ENCODE results near the gene TSPAN3. TPM values are rescaled to one million over a fixed set of nuclear protein-coding genes. Genes with fewer than 3 reads are reported as not detected.

TSPAN3 gene
- total and polyA plus RNA-seq, 2 donors (not counting 1 experiment from before 2014, with no cell fraction given): 109 to 130 TPM

DNA sequence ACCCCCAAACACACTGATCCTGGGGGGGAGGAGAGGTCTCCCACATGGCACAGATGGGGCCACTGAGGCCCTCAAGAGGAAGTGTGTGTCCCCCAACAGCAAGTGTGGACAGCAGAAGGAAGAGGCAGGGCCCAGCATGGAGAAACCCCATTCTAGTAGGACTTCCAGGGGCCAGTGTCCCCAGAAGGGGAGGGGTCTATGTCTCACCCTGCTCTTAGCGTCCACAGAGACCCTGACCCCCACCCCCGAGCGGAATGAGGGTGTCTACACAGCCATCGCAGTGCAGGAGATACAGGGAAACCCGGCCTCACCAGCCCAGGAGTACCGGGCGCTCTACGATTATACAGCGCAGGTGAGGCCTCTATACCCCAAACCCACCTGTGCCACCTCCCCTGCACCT is 35.3 kb downstream of the TSPAN3 start:
- peaks cover 12 to 30% of the 10 kb centered on the region in 2 donors for H3K4me1 ChIP-seq (ENCODE audit: control insufficient read depth in 2 of 2, insufficient read depth in 2 of 2, low read length in 2 of 2)
- Mint-ChIP-seq H3K9me3 (ENCODE audit: insufficient read depth) (no peaks in the 10 kb centered on the region), H3K4me3 (no peak overlapping the region), H3K27ac (peak overlapping the region; percentile 82), H3K4me1 (peaks cover 13% of the 10 kb centered on the region), H3K27me3 (no peaks in the 10 kb centered on the region)
- H4K20me1 ChIP-seq (ENCODE audit: control insufficient read depth, insufficient read depth, low read length, poor library complexity, severe bottlenecking): peaks cover 58% of the 10 kb centered on the region
- no peak overlapping the region for H3K4me3 ChIP-seq (ENCODE audit: control extremely low read depth in 1 of 5, extremely low read depth in 1 of 5, insufficient read depth in 1 of 5, low read depth in 2 of 5, low read length in 4 of 5)
- WGBS (ENCODE audit: insufficient coverage): 98% methylated on average over 9 of the region's 9 CpGs
- peak overlapping the region; percentile 22 to 57 for H3K27ac ChIP-seq (ENCODE audit: low read length in 2 of 2)
- H3K79me2 ChIP-seq (ENCODE audit: control insufficient read depth, insufficient read depth, low read length): no peaks in the 10 kb centered on the region
- TF ChIP-seq, protein P1, sequence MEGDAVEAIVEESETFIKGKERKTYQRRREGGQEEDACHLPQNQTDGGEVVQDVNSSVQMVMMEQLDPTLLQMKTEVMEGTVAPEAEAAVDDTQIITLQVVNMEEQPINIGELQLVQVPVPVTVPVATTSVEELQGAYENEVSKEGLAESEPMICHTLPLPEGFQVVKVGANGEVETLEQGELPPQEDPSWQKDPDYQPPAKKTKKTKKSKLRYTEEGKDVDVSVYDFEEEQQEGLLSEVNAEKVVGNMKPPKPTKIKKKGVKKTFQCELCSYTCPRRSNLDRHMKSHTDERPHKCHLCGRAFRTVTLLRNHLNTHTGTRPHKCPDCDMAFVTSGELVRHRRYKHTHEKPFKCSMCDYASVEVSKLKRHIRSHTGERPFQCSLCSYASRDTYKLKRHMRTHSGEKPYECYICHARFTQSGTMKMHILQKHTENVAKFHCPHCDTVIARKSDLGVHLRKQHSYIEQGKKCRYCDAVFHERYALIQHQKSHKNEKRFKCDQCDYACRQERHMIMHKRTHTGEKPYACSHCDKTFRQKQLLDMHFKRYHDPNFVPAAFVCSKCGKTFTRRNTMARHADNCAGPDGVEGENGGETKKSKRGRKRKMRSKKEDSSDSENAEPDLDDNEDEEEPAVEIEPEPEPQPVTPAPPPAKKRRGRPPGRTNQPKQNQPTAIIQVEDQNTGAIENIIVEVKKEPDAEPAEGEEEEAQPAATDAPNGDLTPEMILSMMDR (IDR thresholded peaks at IDR 0.05): no peak
- no peak for TF ChIP-seq EZH2 (IDR thresholded peaks at IDR 0.05; ENCODE audit: borderline replicate concordance, insufficient read depth, low read depth, low read length, poor library complexity, severe bottlenecking)
- no peak overlapping the region for H2AFZ ChIP-seq (ENCODE audit: insufficient read depth, low read depth, low read length, poor library complexity, severe bottlenecking)
- peaks cover 0 to 17% (median 0%) of the 10 kb centered on the region in 3 donors for H3K9me3 ChIP-seq (ENCODE audit: control extremely low read depth in 1 of 3, control insufficient read depth in 2 of 3, insufficient read depth in 1 of 3, low read length in 2 of 3)
- H3K36me3 ChIP-seq (replicated peaks in 1 of 2; ENCODE audit: control extremely low read depth in 1 of 2, control insufficient read depth in 1 of 2, extremely low read depth in 1 of 2, insufficient read depth in 2 of 2, low read length in 1 of 2): peaks cover 0 to 47% of the 10 kb centered on the region in 2 experiments
- intact Hi-C loops (cut with micrococcal nuclease): no loop called here
- H3K27me3 ChIP-seq (replicated peaks in 1 of 4; ENCODE audit: control extremely low read depth in 1 of 4, control insufficient read depth in 3 of 4, insufficient read depth in 4 of 4, low read length in 3 of 4): no peaks in the 10 kb centered on the region
- ChIA-PET CTCF (interaction anchor here (0.6 to 7.5 kb wide), 21 partner anchors 10 to 508 kb away, joined by 3 to 67 read pairs (median 4); no protein-coding TSS in a partner anchor), POLR2A (interaction anchor here (0.6 kb wide), 1 partner anchor 92 kb away, joined by 6 read pairs; no protein-coding TSS in a partner anchor)
- ATAC-seq (ENCODE audit: low read depth) (no peak), DNase-seq (no peak)
- no peak overlapping the region for H3K9ac ChIP-seq (ENCODE audit: low read length)
- no peak overlapping the region for H3K4me2 ChIP-seq (replicated peaks; ENCODE audit: low read depth, low read length, poor library complexity, severe bottlenecking)

DNA sequence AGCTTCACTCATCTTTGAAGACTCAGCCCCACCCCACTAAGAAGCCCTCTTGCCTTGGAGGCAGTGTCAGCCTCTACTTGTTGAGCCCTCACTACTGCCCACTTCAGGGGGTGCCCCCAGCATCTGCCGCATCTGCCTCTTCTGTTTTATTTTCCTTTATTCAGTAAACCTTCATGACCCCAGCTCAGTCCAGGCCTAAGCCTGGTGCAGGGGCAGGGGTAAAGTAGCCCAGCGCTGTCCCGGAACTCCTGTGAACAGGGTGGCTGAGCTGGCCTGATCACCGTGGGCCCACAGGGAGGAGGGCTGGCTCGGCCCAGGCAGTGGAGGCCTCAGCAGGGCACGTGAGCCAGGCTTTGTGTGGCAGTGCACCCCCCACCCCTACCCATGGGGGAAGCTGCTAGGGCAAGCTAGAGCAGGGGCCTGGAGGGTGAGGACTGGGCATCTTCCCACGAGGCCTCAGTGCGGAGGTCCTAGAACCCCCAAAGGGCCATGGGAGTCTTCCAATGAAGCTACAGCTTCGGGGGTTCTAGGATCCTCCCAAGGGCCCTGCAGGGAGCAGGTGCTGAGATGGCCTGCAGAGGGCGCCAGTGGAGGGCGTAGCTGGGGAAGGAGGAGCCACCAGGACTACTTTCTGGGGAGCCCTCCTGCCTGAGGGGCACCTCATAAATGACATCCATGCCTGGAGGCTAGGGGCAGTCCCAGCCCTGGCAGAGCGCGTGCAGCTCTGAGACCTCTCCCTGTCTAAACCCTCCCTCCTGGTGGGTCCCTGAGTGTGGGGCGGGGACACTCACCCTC is 36.0 kb downstream of the TSPAN3 start:
- H2AFZ ChIP-seq (ENCODE audit: insufficient read depth, low read depth, low read length, poor library complexity, severe bottlenecking): no peak overlapping the region
- CTCF ChIA-PET: interaction anchor here (0.6 to 7.5 kb wide), 22 partner anchors 11 to 509 kb away, joined by 3 to 67 read pairs (median 4); no protein-coding TSS in a partner anchor
- no peaks in the 10 kb centered on the region for H3K27me3 Mint-ChIP-seq
- peaks cover 0 to 47% of the 10 kb centered on the region in 2 experiments for H3K36me3 ChIP-seq (replicated peaks in 1 of 2; ENCODE audit: control extremely low read depth in 1 of 2, control insufficient read depth in 1 of 2, extremely low read depth in 1 of 2, insufficient read depth in 2 of 2, low read length in 1 of 2)
- no peak overlapping the region for H3K4me3 Mint-ChIP-seq
- ATAC-seq (ENCODE audit: low read depth): peak; percentile 22
- H3K79me2 ChIP-seq (ENCODE audit: control insufficient read depth, insufficient read depth, low read length): no peaks in the 10 kb centered on the region
- H3K4me3 ChIP-seq (ENCODE audit: control extremely low read depth in 1 of 5, extremely low read depth in 1 of 5, insufficient read depth in 1 of 5, low read depth in 2 of 5, low read length in 4 of 5): no peak overlapping the region
- peak overlapping the region; percentile 75 for H3K27ac Mint-ChIP-seq
- H3K9me3 Mint-ChIP-seq (ENCODE audit: insufficient read depth): no peaks in the 10 kb centered on the region
- H3K4me1 ChIP-seq (ENCODE audit: control insufficient read depth in 2 of 2, insufficient read depth in 2 of 2, low read length in 2 of 2): peaks cover 12 to 37% of the 10 kb centered on the region in 2 donors
- H4K20me1 ChIP-seq (ENCODE audit: control insufficient read depth, insufficient read depth, low read length, poor library complexity, severe bottlenecking): peaks cover 53% of the 10 kb centered on the region
- peak; percentile 65 for DNase-seq
- POLR2A ChIA-PET: interaction anchor here (0.6 to 1.0 kb wide), 2 partner anchors 17 to 509 kb away, joined by 3 to 5 read pairs; no protein-coding TSS in a partner anchor
- no peak overlapping the region for H3K4me2 ChIP-seq (replicated peaks; ENCODE audit: low read depth, low read length, poor library complexity, severe bottlenecking)
- TF ChIP-seq, protein P1 (IDR thresholded peaks at IDR 0.05): peak; percentile 78
- TF ChIP-seq EZH2 (IDR thresholded peaks at IDR 0.05; ENCODE audit: borderline replicate concordance, insufficient read depth, low read depth, low read length, poor library complexity, severe bottlenecking): no peak
- WGBS (ENCODE audit: insufficient coverage): 86% methylated on average over 9 of the region's 14 CpGs
- H3K9me3 ChIP-seq (ENCODE audit: control extremely low read depth in 1 of 3, control insufficient read depth in 2 of 3, insufficient read depth in 1 of 3, low read length in 2 of 3): peaks cover 0 to 17% (median 0%) of the 10 kb centered on the region in 3 donors
- intact Hi-C loops (cut with micrococcal nuclease): loop anchor here (5.0 kb wide), 2 partner anchors 32 to 798 kb away; no protein-coding TSS in a partner anchor
- no peak overlapping the region for H3K9ac ChIP-seq (ENCODE audit: low read length)
- H3K27ac ChIP-seq (ENCODE audit: low read length in 2 of 2): peak overlapping the region; percentile 22 to 57
- peaks cover 18% of the 10 kb centered on the region for H3K4me1 Mint-ChIP-seq
- H3K27me3 ChIP-seq (replicated peaks in 1 of 4; ENCODE audit: control extremely low read depth in 1 of 4, control insufficient read depth in 3 of 4, insufficient read depth in 4 of 4, low read length in 3 of 4): no peaks in the 10 kb centered on the region

Data from B cell (primary cell).